Caco-2 (cell line): ENCODE data around the gene SYT14. TPM values are rescaled to one million over a fixed set of nuclear protein-coding genes. Genes with fewer than 3 reads are reported as not detected.
A peak's percentile ranks its signal among the peaks of the same experiment; 100 is the strongest.

ENCODE experiments used
- BruUV-seq: library from RNA; stranded (reverse); fragments of 400-500 nt; replicated peaks from 2 replicates; lab custom pipeline; 2021; lab: Mats Ljungman, UMichigan
- CTCF ChIA-PET: fragments of 300-600 bp; sonication (Branson Sonifier 250); formaldehyde crosslinking; loops from one replicate; lab custom pipeline; 2022; ENCODE audit warnings: antibody characterized with exemption; lab: Charles Lee
- POLR2A ChIA-PET: fragments of 300-600 bp; sonication (Branson Sonifier 250); formaldehyde crosslinking; loops from one replicate; lab custom pipeline; 2022; ENCODE audit warnings: antibody characterized with exemption; lab: Charles Lee
- DNase-seq, 2 experiments: peaks; one replicate each; pipeline versions ENCODE4 v3.0.0 to v3.0.0-alpha.2; 2020 to 2022
- H3K27me3 ChIP-seq: replicated peaks from 2 replicates; pipeline ENCODE4 v1.6.0; 2011; ENCODE audit warnings: low read length; ENCODE audit not compliant: control insufficient read depth, insufficient read depth
- H3K36me3 ChIP-seq: 2 replicates; pipeline ENCODE4 v1.5.1; 2011; ENCODE audit warnings: low read length; ENCODE audit not compliant: control insufficient read depth, insufficient read depth
- H3K4me1 ChIP-seq: fragments of 250-450 bp; sonication (Bioruptor Pico); 2 replicates; pipeline ENCODE4 v1.5.1; 2020; ENCODE audit warnings: mild to moderate bottlenecking
- H3K4me3 ChIP-seq: 2 replicates; pipeline ENCODE4 v1.5.1; 2011; ENCODE audit warnings: low read depth, mild to moderate bottlenecking, control low read depth, low read length
- H3K9me3 ChIP-seq: fragments of 250-450 bp; sonication (Bioruptor Pico); 2 replicates; pipeline ENCODE4 v1.5.1; 2020; ENCODE audit warnings: mild to moderate bottlenecking, moderate library complexity
- H3K27ac Mint-ChIP-seq: one replicate; pipeline ENCODE4 v1.8.0; 2022; ENCODE audit warnings: mixed read lengths; ENCODE audit not compliant: unreplicated experiment
- H3K27me3 Mint-ChIP-seq: one replicate; pipeline ENCODE4 v1.8.0; 2022; ENCODE audit warnings: mixed read lengths; ENCODE audit not compliant: insufficient read depth, unreplicated experiment
- H3K36me3 Mint-ChIP-seq: one replicate; pipeline ENCODE4 v1.8.0; 2022; ENCODE audit warnings: mild to moderate bottlenecking, mixed read lengths; ENCODE audit not compliant: insufficient read depth, unreplicated experiment
- H3K4me1 Mint-ChIP-seq: one replicate; pipeline ENCODE4 v1.8.0; 2022; ENCODE audit warnings: low read depth, mixed read lengths; ENCODE audit not compliant: unreplicated experiment
- H3K4me3 Mint-ChIP-seq: one replicate; pipeline ENCODE4 v1.8.0; 2022; ENCODE audit warnings: mild to moderate bottlenecking, moderate library complexity, mixed read lengths; ENCODE audit not compliant: unreplicated experiment
- H3K9me3 Mint-ChIP-seq: one replicate; pipeline ENCODE4 v1.8.0; 2022; ENCODE audit warnings: mixed read lengths; ENCODE audit not compliant: unreplicated experiment
- CTCF ChIP-seq, 2 experiments: fragments of 200-600 bp in 1 of 2; IDR thresholded peaks; 1 replicate in 1 of 2; 2 replicates in 1 of 2; pipeline versions ENCODE4 v1.5.1 to v1.8.0; 2011 to 2022; ENCODE audit warnings: antibody characterized with exemption in 1 of 2, control low read depth in 1 of 2, inconsistent platforms in 1 of 2, low read depth in 1 of 2, low read length in 1 of 2, mild to moderate bottlenecking in 1 of 2, moderate library complexity in 1 of 2; ENCODE audit not compliant: insufficient read depth in 1 of 2, severe bottlenecking in 1 of 2, unreplicated experiment in 1 of 2
- intact Hi-C: fragments of 100-400 bp; cut with micrococcal nuclease; formaldehyde crosslinking; loops from one replicate; pipeline ENCODE4 v1.10.0; 2022; ENCODE audit not compliant: unreplicated experiment
- total RNA-seq: library from RNA; stranded (reverse); gene quantifications from 2 replicates; pipeline ENCODE4 v1.2.3, GENCODE V29; 2022

The SYT14 gene
- total RNA-seq, 1 experiment from 2014 or later: 0.18 TPM

DNA sequence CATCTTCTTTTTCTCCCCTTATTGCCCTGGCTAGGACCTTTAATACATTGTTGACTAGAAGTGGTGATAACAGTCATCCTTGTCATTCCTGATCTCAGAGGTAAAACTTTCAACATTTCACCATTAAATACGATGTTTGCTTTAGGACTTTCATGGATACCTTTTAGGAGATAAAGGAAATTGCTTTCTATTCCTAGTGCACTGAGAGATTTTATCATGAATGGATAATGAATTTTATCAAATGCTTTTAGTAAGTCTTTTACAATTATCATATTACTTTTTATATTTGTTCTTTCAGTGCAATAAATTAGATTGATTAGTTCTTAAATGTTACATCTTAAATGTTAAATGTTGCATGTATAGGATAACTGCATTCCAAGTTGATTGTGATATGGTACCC lies 147.3 kb downstream of the SYT14 start:
- no peak for TF ChIP-seq CTCF (IDR thresholded peaks at IDR 0.05; ENCODE audit: insufficient read depth in 1 of 2, low read depth in 1 of 2, low read length in 1 of 2, severe bottlenecking in 1 of 2, unreplicated experiment in 1 of 2)
- intact Hi-C loops: loop anchor here (1.0 kb wide), 1 partner anchor 11 kb away; no protein-coding TSS in a partner anchor
- Mint-ChIP-seq H3K9me3 (peaks cover 11% of the 10 kb centered on the region), H3K4me1 (peaks cover 19% of the 10 kb centered on the region), H3K36me3 (no peaks in the 10 kb centered on the region), H3K27me3 (no peaks in the 10 kb centered on the region), H3K27ac (no peak overlapping the region), H3K4me3 (peak overlapping the region; percentile 3)
- CTCF ChIA-PET: no interaction called here
- Histone ChIP-seq H3K9me3 (no peaks in the 10 kb centered on the region), H3K4me1 (peaks cover 40% of the 10 kb centered on the region), H3K36me3 (no peaks in the 10 kb centered on the region), H3K4me3 (no peak overlapping the region), H3K27me3 (no peaks in the 10 kb centered on the region)
- POLR2A ChIA-PET: no interaction called here
- BruUV-seq: no TSS peak
- peak in 1 of 2 experiments; percentile 15 for DNase-seq

DNA sequence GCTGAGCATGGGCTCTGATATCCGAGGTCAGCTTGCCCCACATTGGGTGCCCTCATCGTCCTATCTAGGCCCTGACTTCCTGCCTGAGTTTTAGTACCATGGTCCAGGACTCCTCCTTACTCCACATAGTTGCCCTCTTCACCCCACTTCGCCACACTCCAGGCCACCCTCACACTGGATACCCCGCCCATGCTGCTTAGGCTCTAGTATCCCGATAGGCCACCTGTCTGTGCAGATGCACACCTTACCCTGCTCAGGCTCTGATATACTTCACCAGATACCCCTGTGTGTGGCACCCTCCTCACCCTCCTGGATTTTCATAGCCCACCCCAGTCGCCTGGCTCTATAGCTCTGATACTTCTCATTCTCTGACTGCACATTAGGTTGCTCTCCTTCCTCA lies 149.0 kb downstream of the SYT14 start:
- Histone ChIP-seq H3K27me3 (no peaks in the 10 kb centered on the region), H3K4me3 (no peak overlapping the region), H3K9me3 (no peaks in the 10 kb centered on the region), H3K4me1 (peaks cover 40% of the 10 kb centered on the region), H3K36me3 (no peaks in the 10 kb centered on the region)
- POLR2A ChIA-PET: interaction anchor here (1.1 kb wide), 1 partner anchor 9 kb away, joined by 3 read pairs; no protein-coding TSS in a partner anchor
- TF ChIP-seq CTCF (IDR thresholded peaks at IDR 0.05; ENCODE audit: insufficient read depth in 1 of 2, low read depth in 1 of 2, low read length in 1 of 2, severe bottlenecking in 1 of 2, unreplicated experiment in 1 of 2): no peak
- no peaks in the 10 kb centered on the region for H3K27me3 Mint-ChIP-seq
- intact Hi-C loops: no loop called here
- H3K9me3 Mint-ChIP-seq: peaks cover 11% of the 10 kb centered on the region
- H3K4me1 Mint-ChIP-seq: peaks cover 19% of the 10 kb centered on the region
- BruUV-seq: no TSS peak
- no peak overlapping the region for H3K4me3 Mint-ChIP-seq
- CTCF ChIA-PET: no interaction called here
- peak overlapping the region; percentile 82 for H3K27ac Mint-ChIP-seq
- no peaks in the 10 kb centered on the region for H3K36me3 Mint-ChIP-seq
- DNase-seq: no peak

DNA sequence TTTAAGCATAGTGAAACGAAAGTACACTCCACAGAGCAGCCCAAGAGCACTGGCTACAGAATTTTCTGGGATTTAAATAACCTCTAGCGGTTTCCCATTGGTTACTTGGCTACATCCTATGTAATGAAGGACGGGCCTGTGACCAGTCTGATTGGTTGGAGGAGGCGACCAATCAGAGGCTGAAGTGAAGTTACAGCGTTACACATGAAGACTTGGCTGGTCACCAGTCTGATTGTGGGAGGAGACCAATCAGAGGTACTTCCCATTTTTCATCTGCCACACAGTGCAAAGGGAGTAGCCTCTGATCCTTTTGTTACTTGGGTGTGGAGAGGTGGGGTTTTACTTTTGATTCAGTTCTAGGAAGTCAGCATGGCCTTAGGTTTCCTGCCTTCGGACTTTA lies 151.8 kb downstream of the SYT14 start:
- TF ChIP-seq CTCF (IDR thresholded peaks at IDR 0.05; ENCODE audit: insufficient read depth in 1 of 2, low read depth in 1 of 2, low read length in 1 of 2, severe bottlenecking in 1 of 2, unreplicated experiment in 1 of 2): no peak
- H3K4me3 Mint-ChIP-seq: no peak overlapping the region
- H3K36me3 Mint-ChIP-seq: no peaks in the 10 kb centered on the region
- Histone ChIP-seq H3K27me3 (no peaks in the 10 kb centered on the region), H3K4me3 (no peak overlapping the region), H3K36me3 (no peaks in the 10 kb centered on the region), H3K4me1 (peaks cover 22% of the 10 kb centered on the region), H3K9me3 (no peaks in the 10 kb centered on the region)
- no peaks in the 10 kb centered on the region for H3K27me3 Mint-ChIP-seq
- peaks cover 19% of the 10 kb centered on the region for H3K4me1 Mint-ChIP-seq
- ChIA-PET POLR2A (no interaction called here), CTCF (no interaction called here)
- intact Hi-C loops: no loop called here
- no peak overlapping the region for H3K27ac Mint-ChIP-seq
- BruUV-seq: no TSS peak
- no peak for DNase-seq
- H3K9me3 Mint-ChIP-seq: peaks cover 11% of the 10 kb centered on the region
